Measurements from ENCODE around the gene NEUROD6.

DNA sequence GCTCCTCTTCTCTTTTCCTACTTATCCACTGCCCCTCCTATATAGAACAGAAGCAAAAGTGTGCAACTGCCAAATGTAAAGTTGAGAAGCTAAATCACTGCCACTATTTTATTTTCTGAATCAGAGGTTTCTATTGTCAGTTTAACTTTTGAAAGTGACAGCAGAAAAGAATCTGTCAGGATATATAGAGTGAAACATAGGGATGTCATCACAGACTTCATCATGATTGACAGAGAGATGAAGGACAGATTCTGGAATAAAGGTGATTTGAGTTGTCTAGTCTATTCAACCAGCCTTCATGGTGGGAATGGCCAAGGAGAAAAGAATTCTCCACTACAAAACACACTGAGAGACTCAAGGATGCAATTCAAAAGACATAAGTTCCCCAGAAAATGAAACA lies 19.9 kb downstream of the NEUROD6 start:
- TF ChIP-seq, protein P1, sequence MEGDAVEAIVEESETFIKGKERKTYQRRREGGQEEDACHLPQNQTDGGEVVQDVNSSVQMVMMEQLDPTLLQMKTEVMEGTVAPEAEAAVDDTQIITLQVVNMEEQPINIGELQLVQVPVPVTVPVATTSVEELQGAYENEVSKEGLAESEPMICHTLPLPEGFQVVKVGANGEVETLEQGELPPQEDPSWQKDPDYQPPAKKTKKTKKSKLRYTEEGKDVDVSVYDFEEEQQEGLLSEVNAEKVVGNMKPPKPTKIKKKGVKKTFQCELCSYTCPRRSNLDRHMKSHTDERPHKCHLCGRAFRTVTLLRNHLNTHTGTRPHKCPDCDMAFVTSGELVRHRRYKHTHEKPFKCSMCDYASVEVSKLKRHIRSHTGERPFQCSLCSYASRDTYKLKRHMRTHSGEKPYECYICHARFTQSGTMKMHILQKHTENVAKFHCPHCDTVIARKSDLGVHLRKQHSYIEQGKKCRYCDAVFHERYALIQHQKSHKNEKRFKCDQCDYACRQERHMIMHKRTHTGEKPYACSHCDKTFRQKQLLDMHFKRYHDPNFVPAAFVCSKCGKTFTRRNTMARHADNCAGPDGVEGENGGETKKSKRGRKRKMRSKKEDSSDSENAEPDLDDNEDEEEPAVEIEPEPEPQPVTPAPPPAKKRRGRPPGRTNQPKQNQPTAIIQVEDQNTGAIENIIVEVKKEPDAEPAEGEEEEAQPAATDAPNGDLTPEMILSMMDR (IDR thresholded peaks at IDR 0.05): no peak
- TF ChIP-seq MYBL2 (CRISPR knock-in tag; IDR thresholded peaks at IDR 0.05) (no peak), CBFB (CRISPR knock-in tag; IDR thresholded peaks at IDR 0.05; ENCODE audit: low read depth) (no peak), NFE2L1 (CRISPR knock-in tag; IDR thresholded peaks at IDR 0.05) (no peak)
